Head of caudate nucleus (tissue), 42 donors: ENCODE data around the gene NOC2L.

Experiments
- DNase-seq, 42 donors: peaks; one replicate each; pipeline versions ENCODE4 v3.0.0 to v3.0.0-alpha.2; 2020 to 2021; ENCODE audit warnings: mixed read lengths in 7 of 42
- intact Hi-C: fragments of 100-400 bp; cut with DNase I; formaldehyde crosslinking; loops from one replicate; pipeline ENCODE4 v1.15.0; 2022

The NOC2L gene

GRCh38 chr1:965526-966134 lies 6.6 kb upstream of the NOC2L start:
- intact Hi-C loops, result no loop called here
- no peak for DNase-seq

- DNase-seq, result no peak
- intact Hi-C loops, result no loop called here
These were observed 5.9 kb upstream of the NOC2L start for GRCh38 chr1:964691-965525.

GRCh38 chr1:963746-964525 lies 4.9 kb upstream of the NOC2L start:
- DNase-seq, result no peak
- intact Hi-C loops, result no loop called here

- no peak for DNase-seq
- intact Hi-C loops, result no loop called here
These were observed 4.2 kb upstream of the NOC2L start for GRCh38 chr1:963301-963651.

- DNase-seq, result no peak
These were observed 3.6 kb upstream of the NOC2L start for GRCh38 chr1:962381-963300.

GRCh38 chr1:961132-961669 lies 2.1 kb upstream of the NOC2L start:
- intact Hi-C loops, result no loop called here
- no peak for DNase-seq

More at GRCh38 chr1:962381-963300, 3.6 kb upstream of the NOC2L start:
- intact Hi-C loops, result no loop called here

- intact Hi-C loops, result no loop called here
- DNase-seq, result peak; percentile 40 to 91 (median 84)
These were observed 1.5 kb upstream of the NOC2L start, which contains the start of gene KLHL17 for GRCh38 chr1:960363-961131. Gene KLHL17, plus strand, starts transcription at chr1:960584. Its CDS starts 110 bp downstream, at chr1:960694.

GRCh38 chr1:959731-960362 lies 791 bp upstream of the NOC2L start:
- intact Hi-C loops, result no loop called here

GRCh38 chr1:956636-957035 lies 2.4 kb downstream of the NOC2L start:
- intact Hi-C loops, result no loop called here
- no peak for DNase-seq

More at GRCh38 chr1:959731-960362, 791 bp upstream of the NOC2L start:
- DNase-seq, result no peak

GRCh38 chr1:955474-955873 lies 3.6 kb downstream of the NOC2L start:
- intact Hi-C loops, result no loop called here
- DNase-seq, result no peak

- DNase-seq, result no peak
- intact Hi-C loops, result no loop called here
These were observed 4.1 kb downstream of the NOC2L start for GRCh38 chr1:954927-955326.

GRCh38 chr1:953524-954320 lies 5.3 kb downstream of the NOC2L start:
- no peak for DNase-seq
- intact Hi-C loops, result no loop called here

GRCh38 chr1:952603-953002 lies 6.5 kb downstream of the NOC2L start:
- DNase-seq, result no peak
- intact Hi-C loops, result no loop called here

GRCh38 chr1:952201-952600 lies 6.9 kb downstream of the NOC2L start:
- intact Hi-C loops, result no loop called here

GRCh38 chr1:951364-951763 lies 7.7 kb downstream of the NOC2L start:
- intact Hi-C loops, result no loop called here
- DNase-seq, result no peak

More at GRCh38 chr1:952201-952600, 6.9 kb downstream of the NOC2L start:
- no peak for DNase-seq

GRCh38 chr1:950881-951280 lies 8.2 kb downstream of the NOC2L start:
- intact Hi-C loops, result no loop called here
- no peak for DNase-seq

GRCh38 chr1:950268-950667 lies 8.8 kb downstream of the NOC2L start:
- DNase-seq, result no peak
- intact Hi-C loops, result no loop called here
